ENCODE measurements around the gene RNASET2. TPM values are rescaled to one million over a fixed set of nuclear protein-coding genes. Genes with fewer than 3 reads are reported as not detected.

RNASET2 gene
- polyA plus RNA-seq, 3 donors: 432 to 562 (median 493) TPM

GRCh38 chr6:166952567-166953486 is 3.5 kb downstream of the RNASET2 start:
- no peak for TF ChIP-seq CTCF (IDR thresholded peaks at IDR 0.05)
- H4K20me1 ChIP-seq (ENCODE audit: insufficient read depth, low read length): peaks cover 83% of the 10 kb centered on the region
- H3K4me3 Mint-ChIP-seq: peak overlapping the region in 1 of 2 donors; percentile 50
- peak overlapping the region; percentile 30 for H3K9ac ChIP-seq (ENCODE audit: insufficient read depth, low read length, poor library complexity, severe bottlenecking)
- peaks cover 31 to 66% of the 10 kb centered on the region in 2 donors for H3K36me3 ChIP-seq (replicated peaks in 1 of 2; ENCODE audit: control insufficient read depth in 1 of 2, insufficient read depth in 2 of 2, low read length in 2 of 2)
- H3K4me3 ChIP-seq (replicated peaks in 1 of 3; ENCODE audit: low read depth in 2 of 3, low read length in 3 of 3): peak overlapping the region in 1 of 3 experiments; percentile 97
- no peaks in the 10 kb centered on the region for H3K27me3 ChIP-seq (ENCODE audit: control insufficient read depth in 2 of 2, insufficient read depth in 2 of 2, low read length in 2 of 2)
- H3K36me3 Mint-ChIP-seq: peaks cover 51 to 72% of the 10 kb centered on the region in 2 donors
- peak overlapping the region; percentile 77 to 100 for H3K27ac ChIP-seq (ENCODE audit: low read depth in 1 of 2, low read length in 2 of 2)
- intact Hi-C loops (cut with micrococcal nuclease): loop anchor here in 1 of 2 donors (10.0 kb wide), 1 partner anchor 328 kb away; the partner anchor contains the start of gene RPS6KA2
- H3K4me1 Mint-ChIP-seq: peaks cover 62% of the 10 kb centered on the region
- H2AFZ ChIP-seq (ENCODE audit: insufficient read depth, low read depth, low read length, poor library complexity, severe bottlenecking): no peak overlapping the region
- peak overlapping the region; percentile 82 to 92 (median 90) for H3K27ac Mint-ChIP-seq
- peaks cover 0 to 1% (median 0%) of the 10 kb centered on the region in 3 donors for H3K27me3 Mint-ChIP-seq (ENCODE audit: low read depth in 3 of 3)
- no peaks in the 10 kb centered on the region for H3K9me3 ChIP-seq (replicated peaks in 1 of 2; ENCODE audit: control insufficient read depth in 1 of 2, insufficient read depth in 1 of 2, low read length in 2 of 2)
- peak overlapping the region; percentile 22 for H3K4me2 ChIP-seq (replicated peaks; ENCODE audit: extremely low read depth, low read length, poor library complexity, severe bottlenecking)
- peaks cover 65 to 75% of the 10 kb centered on the region in 2 donors for H3K4me1 ChIP-seq (ENCODE audit: control insufficient read depth in 1 of 2, insufficient read depth in 2 of 2, low read length in 2 of 2)
- peaks cover 94% of the 10 kb centered on the region for H3K79me2 ChIP-seq (ENCODE audit: insufficient read depth, low read length)
- 96% methylated on average over 11 of the region's 17 CpGs for WGBS (ENCODE audit: insufficient coverage)
- no peak for DNase-seq
- H3K9me3 Mint-ChIP-seq: peaks cover 0 to 5% (median 0%) of the 10 kb centered on the region in 7 donors

GRCh38 chr6:166952121-166952520 is 4.2 kb downstream of the RNASET2 start:
- Histone ChIP-seq H3K79me2 (ENCODE audit: insufficient read depth, low read length) (peaks cover 95% of the 10 kb centered on the region), H3K27me3 (ENCODE audit: control insufficient read depth in 2 of 2, insufficient read depth in 2 of 2, low read length in 2 of 2) (no peaks in the 10 kb centered on the region), H3K27ac (ENCODE audit: low read depth in 1 of 2, low read length in 2 of 2) (peak overlapping the region; percentile 77 to 100), H3K4me2 (replicated peaks; ENCODE audit: extremely low read depth, low read length, poor library complexity, severe bottlenecking) (peak overlapping the region; percentile 22), H3K4me3 (replicated peaks in 1 of 3; ENCODE audit: low read depth in 2 of 3, low read length in 3 of 3) (peak overlapping the region in 1 of 3 experiments; percentile 50), H4K20me1 (ENCODE audit: insufficient read depth, low read length) (peaks cover 90% of the 10 kb centered on the region), H3K9me3 (replicated peaks in 1 of 2; ENCODE audit: control insufficient read depth in 1 of 2, insufficient read depth in 1 of 2, low read length in 2 of 2) (no peaks in the 10 kb centered on the region), H3K4me1 (ENCODE audit: control insufficient read depth in 1 of 2, insufficient read depth in 2 of 2, low read length in 2 of 2) (peaks cover 58 to 68% of the 10 kb centered on the region in 2 donors), H3K36me3 (replicated peaks in 1 of 2; ENCODE audit: control insufficient read depth in 1 of 2, insufficient read depth in 2 of 2, low read length in 2 of 2) (peaks cover 38 to 73% of the 10 kb centered on the region in 2 donors), H2AFZ (ENCODE audit: insufficient read depth, low read depth, low read length, poor library complexity, severe bottlenecking) (no peak overlapping the region), H3K9ac (ENCODE audit: insufficient read depth, low read length, poor library complexity, severe bottlenecking) (peak overlapping the region; percentile 30)
- Mint-ChIP-seq H3K4me1 (peaks cover 56% of the 10 kb centered on the region), H3K27me3 (ENCODE audit: low read depth in 3 of 3) (no peaks in the 10 kb centered on the region), H3K27ac (peak overlapping the region; percentile 82 to 92 (median 90)), H3K9me3 (peaks cover 0 to 5% (median 0%) of the 10 kb centered on the region in 7 donors), H3K4me3 (peak overlapping the region in 1 of 2 donors; percentile 50), H3K36me3 (peaks cover 58 to 79% of the 10 kb centered on the region in 2 donors)
- intact Hi-C loops (cut with micrococcal nuclease): loop anchor here in 1 of 2 donors (10.0 kb wide), 1 partner anchor 327 kb away; the partner anchor contains the start of gene RPS6KA2
- 83% methylated on average over 8 of the region's 12 CpGs for WGBS (ENCODE audit: insufficient coverage)
- TF ChIP-seq CTCF (IDR thresholded peaks at IDR 0.05): no peak
- peak in 2 of 3 donors; percentile 63 to 68 for DNase-seq

Data from CD14-positive monocyte (primary cell).